H4 (cell line): Measurements from ENCODE around the gene CCDC86. TPM values are rescaled to one million over a fixed set of nuclear protein-coding genes. Genes with fewer than 3 reads are reported as not detected.

Experiments
- DNase-seq: peaks from one replicate; pipeline ENCODE4 v3.0.0-alpha.2; 2015; ENCODE audit warnings: low spot score
- total RNA-seq: library from RNA; depleted of rRNA; stranded (reverse); fragments of >200 nt; shearing (Covaris generic); gene quantifications from 2 replicates; pipeline ENCODE4 v1.2.3, GENCODE V29; 2014

CCDC86 gene
- total RNA-seq, 1 experiment from 2014 or later: 12.4 TPM

- no peak for DNase-seq
Measured at GRCh38 chr11:60868682-60869450, 27.0 kb downstream of the CCDC86 start.

GRCh38 chr11:60869451-60869825 lies 27.5 kb downstream of the CCDC86 start:
- DNase-seq: no peak

GRCh38 chr11:60870276-60870675 lies 28.4 kb downstream of the CCDC86 start:
- no peak for DNase-seq

GRCh38 chr11:60870733-60871377 lies 28.9 kb downstream of the CCDC86 start:
- no peak for DNase-seq

- peak; percentile 19 for DNase-seq
Measured at GRCh38 chr11:60871378-60872061, 29.6 kb downstream of the CCDC86 start.

GRCh38 chr11:60872124-60872960 lies 30.4 kb downstream of the CCDC86 start:
- DNase-seq: peak; percentile 34

- peak; percentile 77 for DNase-seq
Measured at GRCh38 chr11:60872961-60873524, 31.1 kb downstream of the CCDC86 start.

GRCh38 chr11:60873533-60873932 lies 31.6 kb downstream of the CCDC86 start:
- no peak for DNase-seq

GRCh38 chr11:60874421-60875365 lies 32.8 kb downstream of the CCDC86 start:
- no peak for DNase-seq

GRCh38 chr11:60875366-60876167 lies 33.7 kb downstream of the CCDC86 start:
- no peak for DNase-seq

- DNase-seq: no peak
Measured at GRCh38 chr11:60876168-60876485, 34.2 kb downstream of the CCDC86 start.

- no peak for DNase-seq
Measured at GRCh38 chr11:60878245-60879101, 36.6 kb downstream of the CCDC86 start.

GRCh38 chr11:60879104-60879503 lies 37.2 kb downstream of the CCDC86 start:
- DNase-seq: no peak

- no peak for DNase-seq
Measured at GRCh38 chr11:60879971-60880588, 38.2 kb downstream of the CCDC86 start.

GRCh38 chr11:60880643-60881282 lies 38.9 kb downstream of the CCDC86 start:
- no peak for DNase-seq

- peak; percentile 35 for DNase-seq
Measured at GRCh38 chr11:60887556-60887955, 45.6 kb downstream of the CCDC86 start.

GRCh38 chr11:60889869-60890311 lies 48.0 kb downstream of the CCDC86 start:
- no peak for DNase-seq

GRCh38 chr11:60890696-60891095 lies 48.8 kb downstream of the CCDC86 start:
- no peak for DNase-seq
